NCI-H1417 treated with DMSO at 0.1 percent for 48 hours (cell line): ENCODE data around the gene SLC10A6.

ENCODE experiments used
- DNase-seq: peaks from one replicate; lab custom pipeline; 2025; lab: John Stamatoyannopoulos, UW

SLC10A6 gene

DNA sequence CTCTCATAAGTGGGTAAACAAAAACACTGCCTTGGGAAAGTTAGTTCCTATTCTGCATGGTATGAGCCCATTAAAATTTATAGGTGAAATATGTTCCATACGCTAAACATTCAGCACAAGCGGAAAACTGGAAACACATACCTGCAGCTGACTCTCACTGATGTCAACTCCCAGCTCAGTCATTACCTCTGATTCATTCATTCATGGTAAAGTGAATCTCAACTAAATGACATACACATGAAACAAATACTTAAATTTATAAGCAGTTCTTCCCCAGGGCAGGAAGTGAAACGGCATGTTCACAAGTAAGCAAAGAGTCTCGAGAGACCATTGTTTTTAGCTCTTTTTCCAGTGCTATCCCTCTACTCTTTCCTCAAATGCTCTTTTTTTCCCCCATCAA, 1.6 kb downstream of the SLC10A6 start:
- DNase-seq = no peak

DNA sequence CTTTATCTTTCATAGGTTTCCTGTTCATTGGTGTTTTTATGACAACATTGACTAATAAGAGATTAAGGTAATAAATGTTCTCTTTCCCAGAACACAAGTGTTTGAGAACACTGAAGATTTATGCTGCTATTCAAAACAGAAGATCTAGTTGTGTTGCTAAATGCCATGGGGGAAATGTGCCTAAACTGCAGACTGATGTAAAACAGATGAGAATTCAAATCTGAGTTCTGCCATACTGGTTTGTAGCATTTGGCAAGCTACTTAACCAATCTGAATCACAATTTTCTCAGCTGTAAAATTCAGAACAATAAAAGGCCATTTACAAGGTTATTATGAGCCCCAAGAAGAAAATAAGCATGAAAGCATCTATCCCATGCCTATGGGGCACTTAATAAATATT, 2.3 kb downstream of the SLC10A6 start:
- no peak for DNase-seq

DNA sequence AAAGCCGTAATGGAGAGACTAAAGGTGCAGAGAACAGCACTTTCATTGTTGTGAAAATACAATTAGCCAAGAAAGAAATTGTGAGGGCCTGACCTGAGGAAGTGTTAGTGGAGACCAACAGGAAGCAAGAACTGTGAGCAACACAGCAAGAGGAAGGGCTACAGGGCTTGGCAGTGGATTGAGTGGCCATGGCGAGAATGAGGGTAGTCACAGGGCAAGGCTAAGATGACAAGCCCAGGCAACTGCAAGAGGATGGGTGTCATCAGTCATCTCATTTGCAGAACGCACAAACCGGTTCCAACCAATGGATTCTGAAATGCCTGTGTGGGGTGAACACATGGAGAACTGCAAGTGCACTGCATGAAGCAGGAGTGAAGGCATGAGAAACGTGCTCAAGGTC, 3.6 kb downstream of the SLC10A6 start:
- DNase-seq = no peak

DNA sequence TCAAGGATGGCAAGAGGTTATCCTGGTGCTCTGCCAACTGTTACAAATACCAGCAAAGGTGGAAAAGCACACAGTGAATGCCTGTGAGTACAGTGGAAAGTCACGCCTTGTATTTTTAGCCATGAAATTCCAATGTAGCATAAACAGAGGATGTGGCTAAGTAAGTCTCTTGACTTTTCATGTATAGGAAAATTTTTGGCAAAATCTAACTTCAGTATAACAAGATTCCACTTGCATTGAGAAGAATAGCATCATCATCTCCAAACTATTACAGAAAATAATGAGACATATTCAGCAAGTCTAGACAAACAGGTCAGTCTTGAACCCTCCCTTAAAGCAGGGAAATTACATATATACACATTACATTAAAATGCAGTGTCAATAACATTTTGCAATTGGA, 7.9 kb downstream of the SLC10A6 start:
- DNase-seq = no peak

DNA sequence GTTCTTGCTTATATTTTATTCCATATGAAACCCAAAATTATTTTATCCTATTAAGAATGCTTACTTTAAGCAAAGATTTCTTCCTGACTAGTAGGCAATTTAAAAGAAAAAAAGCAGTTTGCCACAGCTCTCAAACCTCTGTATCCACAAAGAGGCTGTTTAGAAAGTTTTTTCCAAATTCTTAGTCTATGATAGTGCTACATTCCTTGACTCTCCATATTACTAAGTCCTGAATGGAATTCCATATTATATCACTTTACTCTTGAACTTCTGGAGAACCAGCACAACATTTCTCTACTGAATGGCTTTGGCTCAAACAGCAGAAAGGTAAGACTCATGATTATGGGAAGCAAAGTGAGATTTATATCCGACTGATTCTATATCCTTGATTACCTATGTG, 8.3 kb downstream of the SLC10A6 start:
- DNase-seq = no peak

GRCh38 chr4:86837691-86838503, 11.3 kb downstream of the SLC10A6 start:
- no peak for DNase-seq

DNA sequence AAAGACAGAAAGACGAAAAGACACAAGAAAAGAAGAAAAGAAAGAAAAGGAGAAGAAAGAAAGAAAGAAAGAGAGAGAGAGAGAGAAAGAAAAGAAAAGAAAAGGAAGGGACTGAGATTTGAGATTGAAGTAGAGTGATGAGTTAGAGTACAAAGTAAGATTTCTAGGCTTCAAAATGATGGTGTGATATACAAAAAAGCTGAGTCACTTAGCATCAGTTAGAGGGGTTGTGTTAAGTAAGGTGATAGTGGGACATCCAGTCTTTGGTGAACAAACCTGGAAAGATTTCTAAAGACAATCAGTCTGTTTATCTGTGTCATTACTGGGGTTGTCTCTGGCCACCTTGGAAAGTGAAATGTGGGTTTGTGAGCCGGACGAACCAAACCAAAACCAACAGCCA, 13.5 kb downstream of the SLC10A6 start:
- no peak for DNase-seq

- no peak for DNase-seq
Observed at GRCh38 chr4:86834901-86835300, 14.3 kb downstream of the SLC10A6 start.

GRCh38 chr4:86833615-86834014, 15.6 kb downstream of the SLC10A6 start:
- no peak for DNase-seq

DNA sequence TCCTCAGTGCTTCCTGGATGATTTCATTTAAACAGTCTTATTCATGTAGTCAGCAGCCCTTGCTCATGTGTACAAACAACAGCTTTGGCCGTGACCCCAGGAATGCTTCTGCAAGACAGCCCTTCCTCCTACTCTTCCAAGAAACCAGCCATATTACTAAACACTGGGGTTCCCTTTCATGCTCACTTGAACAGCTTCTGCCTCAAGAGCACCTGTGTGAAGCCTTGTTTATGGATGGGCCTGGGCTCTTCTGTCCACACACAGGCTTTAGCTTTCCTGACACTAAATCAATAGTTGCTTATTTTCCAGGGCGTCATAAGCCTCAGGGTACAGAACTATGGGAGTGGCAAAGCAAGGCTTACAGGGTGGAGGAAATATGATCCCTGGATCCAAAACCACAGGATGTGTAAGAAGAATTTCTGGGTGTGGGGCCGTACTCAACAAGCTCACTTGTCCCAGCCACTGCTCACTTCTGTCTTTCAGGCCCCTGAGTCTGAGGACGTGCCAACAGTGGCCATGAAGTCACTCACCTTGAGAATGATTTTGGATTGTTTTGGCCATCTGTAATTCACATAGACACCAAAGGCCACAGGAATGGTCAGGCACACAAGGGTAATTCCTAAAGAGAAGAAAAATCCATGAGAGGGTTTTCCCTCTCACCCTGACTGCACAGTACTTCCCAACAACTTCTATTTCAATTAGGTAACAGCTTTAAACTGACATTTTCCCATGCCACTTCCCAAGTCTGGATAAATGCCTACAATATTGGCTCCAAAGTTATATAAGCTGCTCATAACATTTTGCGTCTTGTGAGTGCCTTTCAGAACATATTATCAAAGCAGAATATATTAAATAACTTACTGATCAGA, 17.7 kb downstream of the SLC10A6 start:
- no peak for DNase-seq

GRCh38 chr4:86825511-86825910, 23.7 kb downstream of the SLC10A6 start:
- DNase-seq = no peak

GRCh38 chr4:86822136-86822535, 27.0 kb downstream of the SLC10A6 start:
- DNase-seq = no peak

GRCh38 chr4:86821151-86821550, 28.0 kb downstream of the SLC10A6 start:
- DNase-seq = no peak

- DNase-seq = no peak
Observed at GRCh38 chr4:86819561-86819960, 29.6 kb downstream of the SLC10A6 start.

- no peak for DNase-seq
Observed at GRCh38 chr4:86818841-86819240, 30.3 kb downstream of the SLC10A6 start.

DNA sequence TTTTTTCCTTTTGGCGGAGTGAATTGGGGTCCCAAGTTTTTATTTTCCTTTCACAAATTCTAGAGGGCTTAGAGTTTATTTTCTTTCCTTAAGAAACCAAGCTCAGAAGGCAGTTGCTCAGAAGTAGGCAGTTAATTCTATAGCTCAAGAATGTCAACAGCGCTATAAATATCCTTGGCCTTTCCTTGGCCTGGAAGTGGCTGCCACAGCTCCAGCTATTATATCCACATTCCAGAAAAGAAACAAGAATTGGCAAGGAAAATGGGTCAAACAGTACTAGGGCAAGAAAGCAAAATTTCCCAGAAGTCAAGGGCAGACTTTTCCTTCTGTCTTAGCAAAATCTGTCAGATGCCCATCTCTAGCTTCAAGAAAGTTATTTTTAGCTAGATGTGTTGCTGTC, 31.0 kb downstream of the SLC10A6 start:
- DNase-seq = no peak

- DNase-seq = no peak
Observed at GRCh38 chr4:86816501-86817273, 32.5 kb downstream of the SLC10A6 start.

DNA sequence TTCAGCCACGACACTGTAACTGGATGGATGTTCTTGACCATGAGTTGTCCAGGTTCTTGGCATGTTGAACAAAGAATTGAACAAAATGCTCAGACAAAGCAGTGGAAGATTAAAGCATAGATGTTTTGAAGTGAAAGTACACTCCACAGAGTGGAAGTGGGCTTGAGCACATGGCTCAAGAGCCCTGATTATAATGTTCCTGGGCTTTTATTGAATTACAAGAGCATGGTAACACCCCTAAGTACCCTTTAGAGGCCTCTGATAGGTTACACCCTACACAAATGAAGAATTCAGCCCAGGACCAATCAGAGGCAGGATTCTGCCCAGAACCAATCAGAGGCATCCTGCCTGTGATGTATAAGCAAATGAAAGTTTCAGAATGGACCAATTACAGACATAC, 33.5 kb downstream of the SLC10A6 start:
- no peak for DNase-seq

DNA sequence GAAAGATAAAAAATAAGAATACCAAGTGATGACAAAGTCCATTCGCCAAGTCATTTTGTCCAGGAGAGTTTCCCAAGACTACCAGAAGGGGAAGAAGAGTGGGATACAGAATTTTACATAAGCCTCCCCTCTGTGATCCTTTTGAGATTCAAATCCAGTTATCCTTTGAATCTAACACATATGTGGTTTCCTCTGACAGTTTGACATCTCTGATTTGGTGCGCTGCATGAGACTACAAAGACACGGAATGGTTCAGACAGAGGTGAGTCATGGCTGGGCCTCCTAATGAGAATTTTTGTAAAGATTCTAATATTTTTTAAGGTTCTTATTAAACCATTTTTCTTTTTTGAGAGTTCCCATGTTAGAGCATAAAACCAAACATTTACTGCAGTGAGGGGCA, 38.3 kb downstream of the SLC10A6 start:
- DNase-seq = no peak

- DNase-seq = no peak
Observed at GRCh38 chr4:86809809-86810208, 39.4 kb downstream of the SLC10A6 start.

DNA sequence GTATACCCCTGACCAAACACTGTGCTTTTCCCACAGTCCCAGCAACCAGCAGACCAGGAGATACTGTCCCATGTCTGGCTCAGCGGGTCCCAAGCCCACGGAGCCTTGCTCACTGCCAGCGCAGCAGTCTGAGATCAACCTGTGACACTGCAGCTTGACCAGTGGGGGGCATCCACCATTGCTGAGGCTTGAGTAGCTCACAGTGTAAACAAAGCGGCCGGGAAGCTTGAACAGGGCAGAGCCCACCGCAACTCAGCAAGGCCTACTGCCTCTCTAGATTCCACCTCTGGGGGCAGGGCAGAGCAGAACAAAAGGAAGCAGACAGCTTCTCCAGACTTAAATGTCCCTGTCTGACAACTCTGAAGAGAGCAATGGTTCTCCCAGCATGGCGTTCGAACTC, 58.1 kb downstream of the SLC10A6 start:
- DNase-seq = no peak

DNA sequence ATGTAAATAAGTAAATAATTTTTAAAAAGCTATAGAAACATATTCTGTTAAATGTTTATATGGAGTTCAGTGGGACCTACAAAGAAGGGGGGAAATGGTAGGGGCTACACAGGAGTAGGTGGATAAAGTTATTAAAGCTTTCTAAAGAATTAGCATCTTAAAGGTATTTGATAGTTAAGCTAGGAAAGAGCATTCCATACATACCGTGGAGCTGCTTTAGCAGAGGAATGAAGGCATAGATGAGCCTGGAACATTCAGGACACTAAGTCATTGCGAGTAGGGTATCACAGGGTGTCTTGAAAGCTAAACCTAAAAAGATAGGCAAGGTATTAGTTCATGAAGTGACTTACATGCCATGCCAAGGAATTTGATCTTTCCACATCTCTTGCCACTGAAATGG, 60.4 kb downstream of the SLC10A6 start:
- DNase-seq = no peak

DNA sequence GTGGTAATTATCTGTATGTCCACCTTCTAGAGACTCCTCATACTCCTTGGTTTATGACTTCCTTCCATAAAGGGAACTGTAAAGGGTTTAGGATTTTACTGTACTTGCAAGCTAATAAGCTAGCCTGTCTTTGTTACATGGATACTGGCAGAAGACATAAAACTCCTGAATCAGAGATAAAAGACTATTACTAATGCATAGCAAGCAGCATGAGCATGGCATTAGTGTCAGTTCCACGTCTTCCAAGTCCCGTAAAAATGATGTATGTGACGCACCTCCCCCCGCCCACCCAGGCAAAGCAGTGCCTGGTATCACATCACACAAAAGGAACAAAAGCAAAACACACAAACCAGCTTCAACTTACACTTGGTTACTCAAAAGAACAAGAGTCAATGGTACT, 71.0 kb downstream of the SLC10A6 start:
- DNase-seq = no peak
